ENCODE data around the gene ZDHHC5. TPM values are rescaled to one million over a fixed set of nuclear protein-coding genes. Genes with fewer than 3 reads are reported as not detected.
A peak's percentile ranks its signal among the peaks of the same experiment; 100 is the strongest.

The ZDHHC5 gene
- total RNA-seq, 1 experiment from 2014 or later = 64.1 TPM

DNA sequence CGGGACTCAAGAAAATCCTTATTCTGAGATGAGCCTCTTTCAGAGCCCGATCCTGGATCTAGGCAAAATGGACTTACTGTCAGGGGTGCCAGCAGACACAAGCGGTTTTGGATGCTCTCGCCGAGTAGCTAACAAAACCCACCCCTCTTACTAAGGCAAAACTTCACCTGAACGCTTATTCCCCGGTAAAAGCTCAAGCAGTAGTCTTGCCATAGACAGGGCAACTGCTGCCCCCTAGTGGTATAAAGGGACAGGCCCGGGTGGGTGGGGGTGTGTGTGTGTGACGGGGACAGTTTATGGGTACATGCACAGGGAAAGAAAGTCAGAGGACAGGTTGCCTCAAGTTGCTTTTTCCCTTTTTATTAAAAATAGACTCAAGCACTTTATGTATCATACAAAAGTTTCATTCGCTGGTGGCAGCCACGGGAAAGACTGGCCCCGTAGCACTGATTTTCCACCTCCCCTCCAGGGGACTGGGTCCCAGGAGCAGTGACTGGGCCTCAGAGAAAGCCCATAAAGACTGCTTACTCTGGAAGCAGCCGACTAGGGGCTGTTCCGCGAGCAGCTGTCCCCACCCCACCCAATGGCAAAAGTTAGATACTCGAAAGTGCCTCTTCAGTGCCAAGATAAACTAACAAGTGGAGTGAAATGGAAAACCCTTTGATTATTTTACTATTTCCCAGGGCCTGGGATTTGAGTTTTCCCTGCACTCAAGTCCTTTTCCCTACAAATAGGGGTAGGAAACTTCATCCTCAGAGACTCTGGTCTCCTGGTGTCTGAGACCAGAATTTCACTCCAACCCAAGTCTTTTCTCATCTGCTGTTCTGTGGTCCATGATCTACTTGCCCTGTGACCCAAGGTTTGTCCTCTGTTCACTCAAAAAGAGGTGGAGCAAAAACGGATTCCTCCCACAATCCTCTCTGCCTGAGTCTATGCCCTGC is 22.9 kb upstream of the ZDHHC5 start:
- ChIA-PET CTCF (interaction anchor here (0.6 to 2.9 kb wide), 23 partner anchors 8 to 310 kb away, joined by 3 to 38 read pairs (median 5); partner anchors contain the start of genes CLP1, RTN4RL2, SSRP1 and TIMM10), RAD21 (ENCODE audit: low non-redundant PET in 1 of 2, low total read pairs in 2 of 2, uncharacterized antibody in 2 of 2, unreplicated experiment in 2 of 2) (interaction anchor here (1.0 to 1.4 kb wide), 5 partner anchors 77 to 299 kb away, joined by 3 to 7 read pairs (median 4); partner anchors contain the start of gene UBE2L6 (in 2 of the 2)), POLR2A (interaction anchor here (1.0 to 1.5 kb wide), 5 partner anchors 77 to 299 kb away, joined by 3 to 6 read pairs (median 5); partner anchors contain the start of gene UBE2L6)
- Histone ChIP-seq H3K4me3 (replicated peaks in 1 of 2; ENCODE audit: low read depth in 1 of 2, low read length in 2 of 2) (no peak overlapping the region), H2AFZ (ENCODE audit: low read depth, low read length, poor library complexity, severe bottlenecking) (peak overlapping the region; percentile 29), H3K27ac (ENCODE audit: low read depth, low read length) (no peak overlapping the region), H4K20me1 (ENCODE audit: insufficient read depth) (no peaks in the 10 kb centered on the region), H3K9ac (ENCODE audit: low read length) (no peak overlapping the region), H3K4me1 (ENCODE audit: control insufficient read depth in 1 of 2, insufficient read depth in 2 of 2, low read length in 2 of 2) (peaks cover 0 to 22% of the 10 kb centered on the region in 2 experiments; a peak in 3 of 4 replicates), H3K79me2 (ENCODE audit: insufficient read depth, low read length) (no peaks in the 10 kb centered on the region), H3K27me3 (ENCODE audit: insufficient read depth, low read length) (peaks cover 12% of the 10 kb centered on the region; the same call in 1 of the 2 replicates), H3K4me2 (ENCODE audit: low read length) (no peak overlapping the region), H3K9me2 (ENCODE audit: insufficient read depth) (no peaks in the 10 kb centered on the region), H3K36me3 (ENCODE audit: control insufficient read depth in 1 of 2, insufficient read depth in 2 of 2, low read length in 2 of 2) (no peaks in the 10 kb centered on the region), H3K9me3 (ENCODE audit: control insufficient read depth in 1 of 2, insufficient read depth in 1 of 2, low read depth in 1 of 2, low read length in 2 of 2) (no peaks in the 10 kb centered on the region)
- intact Hi-C loops (cut with micrococcal nuclease) = loop anchor here (1.0 to 10.0 kb wide), 3 partner anchors 114 to 800 kb away; no protein-coding TSS in a partner anchor
- DNase-seq (ENCODE audit: low read depth, low spot score) (peak; percentile 71), ATAC-seq (peak; percentile 88)
- no TSS peak for BruUV-seq (replicated peaks)
- TF ChIP-seq YY1 (IDR thresholded peaks at IDR 0.05; ENCODE audit: extremely low read depth, insufficient replicate concordance, low read depth, low read length) (peak; percentile 17), SIN3A (IDR thresholded peaks at IDR 0.05; ENCODE audit: low read depth) (no peak), RAD21 (IDR thresholded peaks at IDR 0.05; ENCODE audit: low read depth) (peak; percentile 79), EZH2 (IDR thresholded peaks at IDR 0.05) (no peak), FOSL1 (IDR thresholded peaks at IDR 0.05; ENCODE audit: low read depth) (no peak), CBX3 (IDR thresholded peaks at IDR 0.05; ENCODE audit: low read depth) (no peak), POLR2AphosphoS5 (IDR thresholded peaks at IDR 0.05; ENCODE audit: low read depth, low read length) (no peak; the same call in 1 of the 2 replicates)
- TF ChIP-seq, protein P1, sequence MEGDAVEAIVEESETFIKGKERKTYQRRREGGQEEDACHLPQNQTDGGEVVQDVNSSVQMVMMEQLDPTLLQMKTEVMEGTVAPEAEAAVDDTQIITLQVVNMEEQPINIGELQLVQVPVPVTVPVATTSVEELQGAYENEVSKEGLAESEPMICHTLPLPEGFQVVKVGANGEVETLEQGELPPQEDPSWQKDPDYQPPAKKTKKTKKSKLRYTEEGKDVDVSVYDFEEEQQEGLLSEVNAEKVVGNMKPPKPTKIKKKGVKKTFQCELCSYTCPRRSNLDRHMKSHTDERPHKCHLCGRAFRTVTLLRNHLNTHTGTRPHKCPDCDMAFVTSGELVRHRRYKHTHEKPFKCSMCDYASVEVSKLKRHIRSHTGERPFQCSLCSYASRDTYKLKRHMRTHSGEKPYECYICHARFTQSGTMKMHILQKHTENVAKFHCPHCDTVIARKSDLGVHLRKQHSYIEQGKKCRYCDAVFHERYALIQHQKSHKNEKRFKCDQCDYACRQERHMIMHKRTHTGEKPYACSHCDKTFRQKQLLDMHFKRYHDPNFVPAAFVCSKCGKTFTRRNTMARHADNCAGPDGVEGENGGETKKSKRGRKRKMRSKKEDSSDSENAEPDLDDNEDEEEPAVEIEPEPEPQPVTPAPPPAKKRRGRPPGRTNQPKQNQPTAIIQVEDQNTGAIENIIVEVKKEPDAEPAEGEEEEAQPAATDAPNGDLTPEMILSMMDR (IDR thresholded peaks at IDR 0.05 in 2 of 3, conservative IDR thresholded peaks at IDR 0.05 in 1 of 3; ENCODE audit: borderline replicate concordance in 1 of 3, insufficient read depth in 1 of 3, low read depth in 2 of 3, low read length in 2 of 3) = peak; percentile 77 to 96 (median 90)

All from HCT116 (cell line).